Uterus (tissue), 4 donors: Measurements from ENCODE around the gene PDIA6. TPM values are rescaled to one million over a fixed set of nuclear protein-coding genes. Genes with fewer than 3 reads are reported as not detected.

Experiments used
- DNase-seq, 2 donors: peaks; one replicate each; pipeline ENCODE4 v3.0.0-alpha.2; 2019 to 2020
- H3K27ac ChIP-seq, 2 donors: fragments of 200-600 bp; sonication (generic); 1 replicate in 1 of 2; 2 replicates in 1 of 2; pipeline ENCODE4 v1.5.1; 2016 to 2018
- H3K27me3 ChIP-seq, 2 donors: fragments of 200-600 bp; sonication (generic); one replicate each; pipeline ENCODE4 v1.5.1; 2018 to 2019; ENCODE audit warnings: control low read depth in 1 of 2
- H3K36me3 ChIP-seq, 2 donors: fragments of 200-600 bp; sonication (generic); one replicate each; pipeline ENCODE4 v1.5.1; 2019; ENCODE audit warnings: control low read depth in 1 of 2
- H3K4me1 ChIP-seq, 2 donors: fragments of 200-600 bp; sonication (generic); one replicate each; pipeline ENCODE4 v1.5.1; 2018 to 2019; ENCODE audit warnings: control low read depth in 1 of 2
- H3K4me3 ChIP-seq, 2 donors: fragments of 200-600 bp; sonication (generic); 1 replicate in 1 of 2; 2 replicates in 1 of 2; pipeline ENCODE4 v1.5.1; 2018 to 2019; ENCODE audit warnings: mild to moderate bottlenecking in 1 of 2
- H3K9me3 ChIP-seq, 2 donors: fragments of 200-600 bp; sonication (generic); one replicate each; pipeline ENCODE4 v1.5.1; 2019; ENCODE audit warnings: control low read depth in 1 of 2
- CTCF ChIP-seq, 4 experiments: fragments of 200-600 bp in 2 of 4; fragments of 450-650 bp in 2 of 4; sonication (generic) in 2 of 4; IDR thresholded peaks; one replicate each; pipeline ENCODE4 v1.5.1; 2016 to 2019; ENCODE audit warnings: antibody characterized with exemption in 4 of 4, mild to moderate bottlenecking in 2 of 4, moderate library complexity in 1 of 4
- POLR2A ChIP-seq, 2 donors: fragments of 450-650 bp; IDR thresholded peaks; one replicate each; pipeline ENCODE4 v1.6.1; 2016; ENCODE audit warnings: antibody characterized with exemption in 2 of 2, mild to moderate bottlenecking in 1 of 2, moderate library complexity in 1 of 2
- intact Hi-C: fragments of 100-400 bp; cut with DNase I; formaldehyde crosslinking; loops from one replicate; pipeline ENCODE4 v1.15.1; 2023; ENCODE audit warnings: low total_unique reads
- total RNA-seq, 4 donors: library from RNA; depleted of rRNA in 3 of 4; stranded (reverse); fragments of >200 nt in 3 of 4; gene quantifications; one replicate each; pipeline versions ENCODE4 v1.1.0 to v1.2.4, GENCODE V29; 2014 to 2023
- donor health status: DM: yes; HTN: yes; CAD: no.

Gene PDIA6
- total RNA-seq, 4 donors from 2014 or later: 53.0 to 257 (median 89.0) TPM

GRCh38 chr2:10777111-10777841 lies 35.3 kb downstream of the PDIA6 start:
- TF ChIP-seq CTCF (IDR thresholded peaks at IDR 0.05): no peak
- TF ChIP-seq POLR2A (IDR thresholded peaks at IDR 0.05): no peak
- Histone ChIP-seq H3K4me1 (no peaks in the 10 kb centered on the region), H3K36me3 (no peaks in the 10 kb centered on the region), H3K4me3 (no peak overlapping the region), H3K27me3 (no peaks in the 10 kb centered on the region), H3K27ac (no peak overlapping the region), H3K9me3 (no peaks in the 10 kb centered on the region)
- intact Hi-C loops: no loop called here
- no peak for DNase-seq

- no peaks in the 10 kb centered on the region for H3K27me3 ChIP-seq
- no peak overlapping the region for H3K4me3 ChIP-seq
- no peak for DNase-seq
- no peaks in the 10 kb centered on the region for H3K36me3 ChIP-seq
- no peaks in the 10 kb centered on the region for H3K9me3 ChIP-seq
- TF ChIP-seq CTCF (IDR thresholded peaks at IDR 0.05) (no peak), POLR2A (IDR thresholded peaks at IDR 0.05) (no peak)
- H3K27ac ChIP-seq: no peak overlapping the region
- intact Hi-C loops: no loop called here
- no peaks in the 10 kb centered on the region for H3K4me1 ChIP-seq
Measured at GRCh38 chr2:10776231-10776977, 36.2 kb downstream of the PDIA6 start.

- no peak for DNase-seq
- H3K4me3 ChIP-seq: no peak overlapping the region
- intact Hi-C loops: no loop called here
- no peak overlapping the region for H3K27ac ChIP-seq
- TF ChIP-seq CTCF (IDR thresholded peaks at IDR 0.05): no peak
- no peak for TF ChIP-seq POLR2A (IDR thresholded peaks at IDR 0.05)
- no peaks in the 10 kb centered on the region for H3K9me3 ChIP-seq
- H3K36me3 ChIP-seq: no peaks in the 10 kb centered on the region
- H3K4me1 ChIP-seq: no peaks in the 10 kb centered on the region
- no peaks in the 10 kb centered on the region for H3K27me3 ChIP-seq
Measured at GRCh38 chr2:10775831-10776230, 36.8 kb downstream of the PDIA6 start.

GRCh38 chr2:10775021-10775780 lies 37.4 kb downstream of the PDIA6 start:
- intact Hi-C loops: no loop called here

More at GRCh38 chr2:10775021-10775780, 37.4 kb downstream of the PDIA6 start:
- no peaks in the 10 kb centered on the region for H3K4me1 ChIP-seq
- no peaks in the 10 kb centered on the region for H3K27me3 ChIP-seq
- TF ChIP-seq POLR2A (IDR thresholded peaks at IDR 0.05) (no peak), CTCF (IDR thresholded peaks at IDR 0.05) (no peak)
- DNase-seq: no peak
- H3K36me3 ChIP-seq: no peaks in the 10 kb centered on the region
- no peak overlapping the region for H3K27ac ChIP-seq
- H3K9me3 ChIP-seq: no peaks in the 10 kb centered on the region
- no peak overlapping the region for H3K4me3 ChIP-seq
